ENCODE measurements around the gene TMEM117. TPM values are rescaled to one million over a fixed set of nuclear protein-coding genes. Genes with fewer than 3 reads are reported as not detected.

Gene TMEM117
- polyA plus RNA-seq, 1 donor (not counting 4 experiments of a cell fraction or from before 2014, with no cell fraction given) = 8.5 TPM

DNA sequence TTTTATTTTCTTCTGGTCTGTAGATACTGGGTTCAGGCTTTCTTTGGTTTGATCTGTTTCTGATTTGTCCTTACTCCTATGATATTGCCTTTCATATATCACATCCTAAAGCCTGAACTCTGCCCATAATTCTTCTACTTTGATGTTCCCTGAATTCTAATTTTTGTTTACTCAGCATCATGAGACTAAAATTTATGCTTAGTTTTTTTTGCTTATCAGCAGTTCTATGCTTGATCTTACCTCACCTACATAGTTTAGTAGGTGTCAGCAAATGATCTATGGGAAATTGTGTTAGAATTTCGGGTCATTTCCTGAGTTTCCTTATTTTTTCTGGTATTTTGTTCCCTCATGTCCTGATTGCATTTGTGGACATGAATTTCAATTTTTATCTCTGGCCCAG, 94.2 kb downstream of the TMEM117 start:
- Histone ChIP-seq H2AFZ (ENCODE audit: control insufficient read depth, low read length) (no peak overlapping the region), H3K36me3 (ENCODE audit: control insufficient read depth in 2 of 2, extremely low read depth in 1 of 2, insufficient read depth in 2 of 2, low read length in 2 of 2) (peaks cover 0 to under 1% of the 10 kb centered on the region in 2 experiments), H3K4me3 (ENCODE audit: control insufficient read depth in 2 of 3, extremely low read depth in 1 of 3, insufficient read depth in 2 of 3, low read depth in 1 of 3, low read length in 3 of 3) (no peak overlapping the region), H3K27ac (ENCODE audit: control insufficient read depth, insufficient read depth, low read length) (no peak overlapping the region), H3K27me3 (ENCODE audit: control insufficient read depth, extremely low read depth, insufficient read depth, low read length) (no peaks in the 10 kb centered on the region), H3K9me3 (ENCODE audit: control insufficient read depth, low read depth, low read length) (no peaks in the 10 kb centered on the region), H4K20me1 (ENCODE audit: control insufficient read depth, extremely low read depth, insufficient read depth, low read length) (no peaks in the 10 kb centered on the region), H3K9me1 (ENCODE audit: control insufficient read depth, extremely low read depth, insufficient read depth, low read length) (peaks cover under 1% of the 10 kb centered on the region), H3K79me2 (ENCODE audit: control insufficient read depth, insufficient read depth, low read length) (no peaks in the 10 kb centered on the region), H3K9ac (ENCODE audit: control insufficient read depth, extremely low read depth, insufficient read depth, low read length) (no peak overlapping the region), H3K4me2 (ENCODE audit: control insufficient read depth, extremely low read depth, insufficient read depth, low read depth, low read length) (no peak overlapping the region), H3K4me1 (ENCODE audit: control insufficient read depth, extremely low read depth, insufficient read depth, low read length) (no peaks in the 10 kb centered on the region)
- no peak for DNase-seq (ENCODE audit: low read depth, low spot score)
- dilution Hi-C loops (cut with MboI; ENCODE audit: extremely low pct_ligation_motif_present, low sequenced_read_pairs) = no loop called here
- TF ChIP-seq, protein P1, sequence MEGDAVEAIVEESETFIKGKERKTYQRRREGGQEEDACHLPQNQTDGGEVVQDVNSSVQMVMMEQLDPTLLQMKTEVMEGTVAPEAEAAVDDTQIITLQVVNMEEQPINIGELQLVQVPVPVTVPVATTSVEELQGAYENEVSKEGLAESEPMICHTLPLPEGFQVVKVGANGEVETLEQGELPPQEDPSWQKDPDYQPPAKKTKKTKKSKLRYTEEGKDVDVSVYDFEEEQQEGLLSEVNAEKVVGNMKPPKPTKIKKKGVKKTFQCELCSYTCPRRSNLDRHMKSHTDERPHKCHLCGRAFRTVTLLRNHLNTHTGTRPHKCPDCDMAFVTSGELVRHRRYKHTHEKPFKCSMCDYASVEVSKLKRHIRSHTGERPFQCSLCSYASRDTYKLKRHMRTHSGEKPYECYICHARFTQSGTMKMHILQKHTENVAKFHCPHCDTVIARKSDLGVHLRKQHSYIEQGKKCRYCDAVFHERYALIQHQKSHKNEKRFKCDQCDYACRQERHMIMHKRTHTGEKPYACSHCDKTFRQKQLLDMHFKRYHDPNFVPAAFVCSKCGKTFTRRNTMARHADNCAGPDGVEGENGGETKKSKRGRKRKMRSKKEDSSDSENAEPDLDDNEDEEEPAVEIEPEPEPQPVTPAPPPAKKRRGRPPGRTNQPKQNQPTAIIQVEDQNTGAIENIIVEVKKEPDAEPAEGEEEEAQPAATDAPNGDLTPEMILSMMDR (optimal IDR thresholded peaks at IDR 0.05 in 1 of 3, IDR thresholded peaks at IDR 0.05 in 1 of 3, conservative IDR thresholded peaks at IDR 0.05 in 1 of 3; ENCODE audit: extremely low read depth in 1 of 3, insufficient read depth in 2 of 3, low read length in 3 of 3) = no peak
- no peak for TF ChIP-seq EZH2 (IDR thresholded peaks at IDR 0.05; ENCODE audit: low read length)
- no peak for FAIRE-seq

DNA sequence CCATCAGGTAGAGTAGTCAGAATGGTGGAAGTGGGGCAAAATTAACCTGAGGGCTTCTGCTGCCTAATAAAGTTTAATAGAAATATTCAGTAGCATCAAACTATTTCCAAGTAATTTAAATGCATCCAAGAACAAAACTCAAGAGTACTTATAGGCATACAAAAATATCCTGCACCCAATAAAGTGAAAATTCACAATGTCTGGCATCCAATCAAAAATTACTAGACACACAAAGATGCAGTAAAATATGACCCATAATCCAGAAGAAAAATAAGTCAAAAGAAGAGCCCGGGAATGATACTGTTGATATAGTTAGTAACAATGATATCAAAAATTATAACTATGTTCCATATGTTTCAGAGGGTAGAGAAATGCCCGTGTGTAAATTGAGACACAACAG, 95.3 kb downstream of the TMEM117 start:
- no peak for DNase-seq (ENCODE audit: low read depth, low spot score)
- no peak for FAIRE-seq
- Histone ChIP-seq H3K27me3 (ENCODE audit: control insufficient read depth, extremely low read depth, insufficient read depth, low read length) (no peaks in the 10 kb centered on the region), H3K4me1 (ENCODE audit: control insufficient read depth, extremely low read depth, insufficient read depth, low read length) (no peaks in the 10 kb centered on the region), H2AFZ (ENCODE audit: control insufficient read depth, low read length) (no peak overlapping the region), H3K9me1 (ENCODE audit: control insufficient read depth, extremely low read depth, insufficient read depth, low read length) (no peaks in the 10 kb centered on the region), H3K4me3 (ENCODE audit: control insufficient read depth in 2 of 3, extremely low read depth in 1 of 3, insufficient read depth in 2 of 3, low read depth in 1 of 3, low read length in 3 of 3) (no peak overlapping the region), H4K20me1 (ENCODE audit: control insufficient read depth, extremely low read depth, insufficient read depth, low read length) (no peaks in the 10 kb centered on the region), H3K4me2 (ENCODE audit: control insufficient read depth, extremely low read depth, insufficient read depth, low read depth, low read length) (no peak overlapping the region), H3K27ac (ENCODE audit: control insufficient read depth, insufficient read depth, low read length) (no peak overlapping the region), H3K36me3 (ENCODE audit: control insufficient read depth in 2 of 2, extremely low read depth in 1 of 2, insufficient read depth in 2 of 2, low read length in 2 of 2) (no peaks in the 10 kb centered on the region), H3K79me2 (ENCODE audit: control insufficient read depth, insufficient read depth, low read length) (no peaks in the 10 kb centered on the region), H3K9ac (ENCODE audit: control insufficient read depth, extremely low read depth, insufficient read depth, low read length) (no peak overlapping the region), H3K9me3 (ENCODE audit: control insufficient read depth, low read depth, low read length) (no peaks in the 10 kb centered on the region)
- TF ChIP-seq, protein P1 (optimal IDR thresholded peaks at IDR 0.05 in 1 of 3, IDR thresholded peaks at IDR 0.05 in 1 of 3, conservative IDR thresholded peaks at IDR 0.05 in 1 of 3; ENCODE audit: extremely low read depth in 1 of 3, insufficient read depth in 2 of 3, low read length in 3 of 3) = no peak
- no peak for TF ChIP-seq EZH2 (IDR thresholded peaks at IDR 0.05; ENCODE audit: low read length)
- dilution Hi-C loops (cut with MboI; ENCODE audit: extremely low pct_ligation_motif_present, low sequenced_read_pairs) = no loop called here

Measured in keratinocyte (primary cell).